Keratinocyte (primary cell): ENCODE results near the gene RNU7-1. TPM values are rescaled to one million over a fixed set of nuclear protein-coding genes. Genes with fewer than 3 reads are reported as not detected.

Experiments used
- DNase-seq: peaks from one replicate; pipeline ENCODE4 v3.0.0-alpha.2; 2011; ENCODE audit warnings: low read depth, missing footprints, low spot score
- FAIRE-seq: peaks from 2 replicates; lab custom pipeline; 2011; peaks lifted over from hg19 to GRCh38; lab: Jason Lieb, UNC
- H2AFZ ChIP-seq: 2 replicates; pipeline ENCODE4 v1.6.0; 2012; ENCODE audit warnings: low read length, control low read depth, inconsistent platforms; ENCODE audit not compliant: control insufficient read depth
- H3K27ac ChIP-seq: 2 replicates; pipeline ENCODE4 v1.5.1; 2011; ENCODE audit warnings: low read length; ENCODE audit not compliant: control insufficient read depth, insufficient read depth
- H3K27me3 ChIP-seq: 3 replicates; pipeline ENCODE4 v1.6.0; 2011; ENCODE audit warnings: low read length; ENCODE audit not compliant: control insufficient read depth, insufficient read depth; ENCODE audit errors: extremely low read depth
- H3K36me3 ChIP-seq, 2 experiments: 2 replicates in 1 of 2; 3 replicates in 1 of 2; pipeline ENCODE4 v1.5.1; 2011; ENCODE audit warnings: low read length in 2 of 2, mild to moderate bottlenecking in 1 of 2; ENCODE audit not compliant: control insufficient read depth in 2 of 2, insufficient read depth in 2 of 2; ENCODE audit errors: extremely low read depth in 1 of 2
- H3K4me1 ChIP-seq: 3 replicates; pipeline ENCODE4 v1.5.1; 2011; ENCODE audit warnings: low read length; ENCODE audit not compliant: control insufficient read depth, insufficient read depth; ENCODE audit errors: extremely low read depth
- H3K4me2 ChIP-seq: 3 replicates; pipeline ENCODE4 v1.6.0; 2011; ENCODE audit warnings: low read depth, low read length; ENCODE audit not compliant: control insufficient read depth, insufficient read depth; ENCODE audit errors: extremely low read depth
- H3K4me3 ChIP-seq, 3 experiments: fragments of 200-600 bp in 1 of 3; sonication (generic) in 1 of 3; 2 replicates in 2 of 3; 3 replicates in 1 of 3; pipeline ENCODE4 v1.5.1; 2011 to 2016; ENCODE audit warnings: low read length in 3 of 3, mild to moderate bottlenecking in 3 of 3, control low read depth in 2 of 3, inconsistent platforms in 1 of 3, low read depth in 1 of 3, mixed read lengths in 1 of 3, mixed run types in 1 of 3, moderate library complexity in 1 of 3; ENCODE audit not compliant: control insufficient read depth in 2 of 3, insufficient read depth in 2 of 3; ENCODE audit errors: extremely low read depth in 1 of 3
- H3K79me2 ChIP-seq: 2 replicates; pipeline ENCODE4 v1.6.0; 2012; ENCODE audit warnings: low read length; ENCODE audit not compliant: control insufficient read depth, insufficient read depth
- H3K9ac ChIP-seq: 3 replicates; pipeline ENCODE4 v1.6.0; 2011; ENCODE audit warnings: low read length; ENCODE audit not compliant: control insufficient read depth, insufficient read depth; ENCODE audit errors: extremely low read depth
- H3K9me1 ChIP-seq: 3 replicates; pipeline ENCODE4 v1.6.0; 2011; ENCODE audit warnings: low read length; ENCODE audit not compliant: control insufficient read depth, insufficient read depth; ENCODE audit errors: extremely low read depth
- H3K9me3 ChIP-seq: 2 replicates; pipeline ENCODE4 v1.5.1; 2012; ENCODE audit warnings: low read depth, low read length; ENCODE audit not compliant: control insufficient read depth
- H4K20me1 ChIP-seq: 3 replicates; pipeline ENCODE4 v1.6.0; 2011; ENCODE audit warnings: low read length; ENCODE audit not compliant: control insufficient read depth, insufficient read depth; ENCODE audit errors: extremely low read depth
- EZH2 ChIP-seq: IDR thresholded peaks from one replicate; pipeline ENCODE4 v1.6.1; 2012; ENCODE audit warnings: inconsistent platforms, mild to moderate bottlenecking, low read length, moderate library complexity
- dilution Hi-C: fragments of 300-500 bp; cut with MboI; formaldehyde crosslinking; loops from one replicate; pipeline ENCODE4 v1.7.0; 2020; ENCODE audit warnings: low sequenced_read_pairs; ENCODE audit not compliant: extremely low pct_ligation_motif_present
- polyA plus RNA-seq, 5 experiments: library from polyadenylated mRNA; depleted of rRNA in 3 of 5; stranded (reverse) in 3 of 5; stranded (forward) in 1 of 5; unstranded in 1 of 5; fragments of >200 nt; gene quantifications; 1 replicate in 1 of 5; 2 replicates in 3 of 5; 3 replicates in 1 of 5; pipeline versions ENCODE4 v1.2.1 to v1.2.3, GENCODE V29; 2011 to 2012; ENCODE audit warnings: missing spikeins in 2 of 5, low read depth in 1 of 5, low replicate concordance in 1 of 5
- TF ChIP-seq, protein P1 (sequence below), 3 experiments: IDR thresholded peaks in 1 of 3; conservative IDR thresholded peaks in 1 of 3; optimal IDR thresholded peaks in 1 of 3; 2 replicates in 2 of 3; 3 replicates in 1 of 3; pipeline versions ENCODE3 to v1.5.1; 2011; ENCODE audit warnings: low read length in 3 of 3, mild to moderate bottlenecking in 3 of 3, moderate library complexity in 2 of 3, control low read depth in 1 of 3, inconsistent platforms in 1 of 3; ENCODE audit not compliant: insufficient read depth in 2 of 3; ENCODE audit errors: extremely low read depth in 1 of 3

Gene RNU7-1
- polyA plus RNA-seq, 1 donor (not counting 4 experiments of a cell fraction or from before 2014, with no cell fraction given): not detected

DNA sequence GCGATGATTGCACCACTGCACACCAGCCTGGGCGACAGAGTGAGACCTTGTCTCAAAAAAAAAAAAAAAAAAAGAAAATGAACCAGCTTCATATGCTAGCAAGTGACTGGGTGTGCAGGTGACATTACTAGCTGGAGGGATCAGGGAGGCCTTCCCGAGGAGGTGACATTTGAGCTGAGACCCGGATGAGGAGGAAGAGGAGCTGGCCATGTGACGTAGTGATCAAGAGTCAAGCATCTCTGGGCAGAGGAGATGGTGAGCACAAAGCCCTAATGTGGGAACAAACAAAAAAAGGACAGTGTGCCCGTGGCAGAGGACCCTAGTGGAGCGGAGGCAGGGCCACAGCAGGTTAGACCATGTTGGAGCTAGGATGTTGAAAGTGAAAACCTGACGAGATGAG lies 4.0 kb downstream of the RNU7-1 start:
- FAIRE-seq (no peak), DNase-seq (no peak)
- Histone ChIP-seq H4K20me1 (no peaks in the 10 kb centered on the region), H3K9me1 (no peaks in the 10 kb centered on the region), H3K4me3 (no peak overlapping the region), H3K9ac (no peak overlapping the region), H3K9me3 (no peaks in the 10 kb centered on the region), H3K27ac (no peak overlapping the region), H3K4me1 (peaks cover 27% of the 10 kb centered on the region), H3K36me3 (no peaks in the 10 kb centered on the region), H3K27me3 (no peaks in the 10 kb centered on the region), H3K4me2 (no peak overlapping the region), H3K79me2 (peaks cover 6% of the 10 kb centered on the region), H2AFZ (no peak overlapping the region)
- TF ChIP-seq, protein P1, sequence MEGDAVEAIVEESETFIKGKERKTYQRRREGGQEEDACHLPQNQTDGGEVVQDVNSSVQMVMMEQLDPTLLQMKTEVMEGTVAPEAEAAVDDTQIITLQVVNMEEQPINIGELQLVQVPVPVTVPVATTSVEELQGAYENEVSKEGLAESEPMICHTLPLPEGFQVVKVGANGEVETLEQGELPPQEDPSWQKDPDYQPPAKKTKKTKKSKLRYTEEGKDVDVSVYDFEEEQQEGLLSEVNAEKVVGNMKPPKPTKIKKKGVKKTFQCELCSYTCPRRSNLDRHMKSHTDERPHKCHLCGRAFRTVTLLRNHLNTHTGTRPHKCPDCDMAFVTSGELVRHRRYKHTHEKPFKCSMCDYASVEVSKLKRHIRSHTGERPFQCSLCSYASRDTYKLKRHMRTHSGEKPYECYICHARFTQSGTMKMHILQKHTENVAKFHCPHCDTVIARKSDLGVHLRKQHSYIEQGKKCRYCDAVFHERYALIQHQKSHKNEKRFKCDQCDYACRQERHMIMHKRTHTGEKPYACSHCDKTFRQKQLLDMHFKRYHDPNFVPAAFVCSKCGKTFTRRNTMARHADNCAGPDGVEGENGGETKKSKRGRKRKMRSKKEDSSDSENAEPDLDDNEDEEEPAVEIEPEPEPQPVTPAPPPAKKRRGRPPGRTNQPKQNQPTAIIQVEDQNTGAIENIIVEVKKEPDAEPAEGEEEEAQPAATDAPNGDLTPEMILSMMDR (optimal IDR thresholded peaks at IDR 0.05 in 1 of 3, IDR thresholded peaks at IDR 0.05 in 1 of 3, conservative IDR thresholded peaks at IDR 0.05 in 1 of 3; ENCODE audit: extremely low read depth in 1 of 3, insufficient read depth in 2 of 3, low read length in 3 of 3): no peak
- no peak for TF ChIP-seq EZH2
- dilution Hi-C loops: no loop called here

- FAIRE-seq (no peak), DNase-seq (no peak)
- Histone ChIP-seq H3K9me3 (no peaks in the 10 kb centered on the region), H3K9ac (no peak overlapping the region), H3K27ac (no peak overlapping the region), H3K4me3 (no peak overlapping the region), H2AFZ (no peak overlapping the region), H3K4me2 (no peak overlapping the region), H3K36me3 (no peaks in the 10 kb centered on the region), H3K4me1 (peaks cover 22% of the 10 kb centered on the region), H4K20me1 (no peaks in the 10 kb centered on the region), H3K79me2 (peaks cover 6% of the 10 kb centered on the region), H3K9me1 (no peaks in the 10 kb centered on the region), H3K27me3 (no peaks in the 10 kb centered on the region)
- TF ChIP-seq, protein P1 (optimal IDR thresholded peaks at IDR 0.05 in 1 of 3, IDR thresholded peaks at IDR 0.05 in 1 of 3, conservative IDR thresholded peaks at IDR 0.05 in 1 of 3; ENCODE audit: extremely low read depth in 1 of 3, insufficient read depth in 2 of 3, low read length in 3 of 3): no peak
- no peak for TF ChIP-seq EZH2
- dilution Hi-C loops: no loop called here
Measured at GRCh38 chr12:6948873-6949594, 5.4 kb downstream of the RNU7-1 start.
